ENCODE data around the gene TTLL9.
A peak's percentile ranks its signal among the peaks of the same experiment; 100 is the strongest.
"Not testable (repeated sequence)": the region's sequence is repeated elsewhere in the genome, so short reads cannot be mapped to it uniquely, and the experiment has no call there.

The TTLL9 gene, protein sequence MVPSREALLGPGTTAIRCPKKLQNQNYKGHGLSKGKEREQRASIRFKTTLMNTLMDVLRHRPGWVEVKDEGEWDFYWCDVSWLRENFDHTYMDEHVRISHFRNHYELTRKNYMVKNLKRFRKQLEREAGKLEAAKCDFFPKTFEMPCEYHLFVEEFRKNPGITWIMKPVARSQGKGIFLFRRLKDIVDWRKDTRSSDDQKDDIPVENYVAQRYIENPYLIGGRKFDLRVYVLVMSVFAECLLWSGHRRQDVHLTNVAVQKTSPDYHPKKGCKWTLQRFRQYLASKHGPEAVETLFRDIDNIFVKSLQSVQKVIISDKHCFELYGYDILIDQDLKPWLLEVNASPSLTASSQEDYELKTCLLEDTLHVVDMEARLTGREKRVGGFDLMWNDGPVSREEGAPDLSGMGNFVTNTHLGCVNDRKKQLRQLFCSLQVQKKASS

DNA sequence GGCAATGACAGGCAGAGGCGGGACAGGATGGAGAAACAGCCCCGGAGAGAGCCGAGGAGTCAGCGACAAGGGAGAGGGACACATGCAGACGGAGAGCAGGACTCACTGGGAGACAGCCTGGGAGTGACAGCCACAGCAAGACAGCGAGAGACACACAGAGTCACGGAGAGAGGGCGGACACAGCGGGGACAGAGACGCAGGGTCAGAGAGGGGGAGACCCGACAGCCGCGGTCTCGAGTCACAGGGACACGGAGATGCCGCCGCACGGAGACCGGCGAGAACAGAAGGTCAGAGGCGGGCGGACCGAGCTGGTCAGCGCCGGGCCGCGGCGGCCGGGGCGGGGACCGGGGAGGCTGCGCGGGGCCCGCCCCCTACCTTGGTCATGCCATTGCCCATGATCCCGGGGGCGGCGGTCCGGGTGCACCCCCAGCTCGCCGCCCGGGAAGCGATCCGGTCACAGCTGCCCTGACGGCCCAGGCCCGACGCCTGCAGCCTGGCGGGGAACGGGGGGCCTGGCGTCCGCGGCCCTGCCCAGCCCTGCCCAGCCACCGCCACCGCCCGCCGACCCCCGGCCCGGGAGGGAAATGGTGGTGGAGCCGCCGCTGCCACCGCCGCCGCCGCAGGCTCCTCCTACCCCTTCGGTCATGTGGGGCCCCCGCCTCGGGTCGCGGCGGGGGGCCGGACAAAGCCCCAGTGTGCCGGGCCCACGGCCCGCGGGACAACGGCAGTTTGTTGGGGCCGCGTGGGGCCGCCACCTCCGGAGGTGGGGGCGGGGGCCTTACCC is at the start of gene TTLL9, which contains the start of gene DUSP15:
Gene TTLL9, plus strand, starts transcription at position 693 of the 784 bp plus-strand sequence. CDS start 493 bp downstream, outside the sequence.
Gene DUSP15, minus strand, starts transcription at position 586 of the 784 bp plus-strand sequence. Its CDS starts 190 bp downstream, at position 396.
- DNase-seq (ENCODE audit: insufficient read length, low spot score) (peak; percentile 51), FAIRE-seq (peak; percentile 67)

DNA sequence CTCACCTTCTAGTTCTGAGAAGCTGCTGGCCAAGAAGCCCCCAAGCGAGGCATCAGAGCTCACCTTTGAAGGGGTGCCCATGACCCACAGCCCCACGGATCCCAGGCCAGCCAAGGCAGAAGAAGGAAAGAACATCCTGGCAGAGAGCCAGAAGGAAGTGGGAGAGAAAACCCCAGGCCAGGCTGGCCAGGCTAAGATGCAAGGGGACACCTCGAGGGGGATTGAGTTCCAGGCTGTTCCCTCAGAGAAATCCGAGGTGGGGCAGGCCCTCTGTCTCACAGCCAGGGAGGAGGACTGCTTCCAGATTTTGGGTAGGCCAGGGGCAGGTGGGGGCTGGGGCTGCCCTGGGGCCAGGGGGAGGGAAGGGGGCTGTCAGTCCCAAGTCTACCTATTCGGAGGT is 49.0 kb upstream of the TTLL9 start:
- no peak for DNase-seq (ENCODE audit: insufficient read length, low spot score)
- FAIRE-seq: no peak

DNA sequence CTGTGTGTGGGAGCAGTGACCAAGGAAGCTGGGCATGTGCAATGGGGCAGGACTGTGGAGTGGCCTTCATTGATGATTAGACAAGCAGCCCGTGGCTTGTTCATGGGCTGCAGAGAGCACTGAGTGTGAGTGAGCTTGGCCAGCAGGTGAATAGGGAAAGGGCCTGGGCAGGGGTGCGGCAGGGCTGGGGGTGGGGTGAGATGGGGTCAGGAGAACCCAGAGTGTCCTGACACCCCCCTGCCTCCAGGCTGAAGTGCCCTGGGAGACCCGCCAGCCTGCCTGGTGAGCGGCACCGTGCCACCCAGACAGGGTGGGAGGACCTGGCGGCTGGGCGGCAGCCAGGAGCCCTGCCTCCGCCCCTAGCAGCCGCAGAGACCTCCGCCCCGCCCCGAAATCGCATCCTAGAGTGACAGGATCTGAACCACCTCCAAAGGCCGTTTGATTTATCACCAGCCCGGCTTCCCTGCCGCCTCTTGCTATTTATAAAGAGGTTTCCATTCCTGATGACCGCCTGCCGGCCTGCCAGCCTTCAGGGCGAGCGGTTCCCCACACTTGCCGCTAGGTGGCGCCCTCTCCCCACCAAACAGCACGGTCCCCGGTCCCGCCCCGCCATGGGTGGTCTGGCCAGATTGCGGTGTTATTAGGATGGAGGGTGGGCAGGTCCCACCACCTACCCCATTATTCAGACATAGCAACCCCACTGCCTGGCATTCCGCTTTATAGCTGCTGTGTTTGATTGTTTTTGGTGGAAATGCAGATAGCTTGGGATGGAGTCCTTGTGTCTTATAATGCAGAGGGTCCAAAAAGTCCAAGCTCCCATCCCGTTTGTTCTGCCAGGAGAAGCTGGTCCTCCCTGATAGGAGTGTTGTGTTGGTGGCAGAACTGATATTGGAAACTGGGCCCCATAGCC is 47.8 kb upstream of the TTLL9 start:
- FAIRE-seq (peak; percentile 62), DNase-seq (ENCODE audit: insufficient read length, low spot score) (peak; percentile 86)

DNA sequence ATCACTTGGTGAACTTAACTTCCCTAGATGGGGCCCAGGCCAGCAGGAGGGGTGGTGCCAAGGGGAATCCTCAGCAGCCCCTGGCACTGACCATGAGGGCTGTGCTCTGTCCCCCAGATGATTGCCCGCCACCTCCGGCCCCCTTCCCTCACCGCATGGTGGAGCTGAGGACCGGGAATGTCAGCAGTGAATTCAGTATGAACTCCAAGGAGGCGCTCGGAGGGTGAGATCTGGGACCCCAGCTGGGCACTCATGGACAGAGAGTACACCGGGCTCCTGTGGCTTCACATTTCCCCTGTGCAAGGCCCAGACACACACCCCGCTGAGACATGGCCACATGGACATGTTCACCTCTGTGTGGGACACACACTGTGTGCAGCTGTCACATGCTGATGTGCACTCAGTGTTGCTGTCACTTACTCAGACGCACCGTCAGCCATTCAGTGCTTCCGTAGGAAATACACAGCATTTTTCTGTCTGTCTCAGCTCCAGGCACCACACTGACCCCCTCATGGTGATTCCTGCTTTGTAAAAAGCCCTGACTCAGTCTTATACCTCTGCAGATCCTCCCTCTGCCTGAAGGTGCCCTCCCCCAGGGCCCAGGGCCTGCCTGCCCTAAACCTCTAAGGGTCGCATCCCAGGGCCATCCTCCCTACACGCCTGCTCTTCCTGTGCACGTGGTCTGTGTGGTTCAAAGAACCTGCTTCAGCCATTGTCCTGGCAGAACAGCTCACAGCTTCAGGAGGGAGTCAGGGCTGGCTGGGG is 46.9 kb upstream of the TTLL9 start:
- DNase-seq (ENCODE audit: insufficient read length, low spot score): no peak
- no peak for FAIRE-seq

DNA sequence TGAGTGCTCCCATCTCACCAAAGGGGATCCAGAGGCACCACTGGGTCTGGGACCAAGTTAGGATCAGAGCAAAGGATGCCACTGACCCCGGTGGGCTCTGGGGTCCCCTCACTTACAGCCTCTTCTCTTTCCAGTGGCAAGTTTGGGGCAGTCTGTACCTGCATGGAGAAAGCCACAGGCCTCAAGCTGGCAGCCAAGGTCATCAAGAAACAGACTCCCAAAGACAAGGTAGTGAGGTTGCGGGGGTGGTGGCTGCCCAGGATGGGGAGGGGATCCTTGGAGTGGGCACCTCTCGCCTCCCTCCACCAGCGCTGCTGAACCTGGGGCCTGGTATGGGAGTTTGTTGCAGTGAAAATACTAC is 46.3 kb upstream of the TTLL9 start:
- FAIRE-seq: no peak
- DNase-seq (ENCODE audit: insufficient read length, low spot score): no peak

DNA sequence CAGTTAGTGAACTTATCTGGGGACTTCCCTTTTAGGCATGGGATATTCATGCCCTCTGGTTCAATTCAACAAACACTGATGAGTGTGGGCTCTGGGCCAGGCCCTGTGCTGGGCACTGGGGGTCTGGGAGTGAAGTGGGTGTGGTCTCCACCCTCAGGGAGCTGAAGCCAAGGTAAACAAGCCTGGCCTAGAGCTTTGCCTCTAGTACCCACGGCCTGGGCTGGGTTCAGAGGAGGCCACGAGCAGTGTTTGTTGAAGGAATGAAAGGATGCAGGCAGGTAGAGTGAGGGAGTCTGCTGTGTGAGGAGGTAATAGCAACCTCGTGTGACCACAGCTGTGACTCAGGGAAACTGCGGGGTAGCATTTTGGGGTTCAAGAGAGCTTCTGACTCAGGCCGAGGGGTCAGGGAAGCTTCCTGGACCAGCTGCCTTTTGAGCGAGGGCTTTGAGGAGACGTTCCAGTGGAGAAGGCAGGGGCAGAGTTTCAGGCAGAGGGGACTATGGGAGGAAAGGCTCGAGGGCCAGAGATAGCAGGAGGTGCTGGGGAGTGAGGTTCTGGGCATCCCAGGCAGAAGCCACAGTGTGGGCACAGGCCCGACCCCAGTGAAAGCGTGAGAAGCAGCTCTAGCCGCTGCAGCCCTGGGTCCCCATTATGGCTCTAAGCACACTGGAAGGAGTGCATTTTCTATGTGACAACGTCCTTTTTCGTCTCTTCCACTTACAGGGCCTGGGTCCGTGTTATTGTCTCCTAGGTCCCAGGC is 45.7 kb upstream of the TTLL9 start:
- DNase-seq (ENCODE audit: insufficient read length, low spot score): no peak
- FAIRE-seq: no peak

DNA sequence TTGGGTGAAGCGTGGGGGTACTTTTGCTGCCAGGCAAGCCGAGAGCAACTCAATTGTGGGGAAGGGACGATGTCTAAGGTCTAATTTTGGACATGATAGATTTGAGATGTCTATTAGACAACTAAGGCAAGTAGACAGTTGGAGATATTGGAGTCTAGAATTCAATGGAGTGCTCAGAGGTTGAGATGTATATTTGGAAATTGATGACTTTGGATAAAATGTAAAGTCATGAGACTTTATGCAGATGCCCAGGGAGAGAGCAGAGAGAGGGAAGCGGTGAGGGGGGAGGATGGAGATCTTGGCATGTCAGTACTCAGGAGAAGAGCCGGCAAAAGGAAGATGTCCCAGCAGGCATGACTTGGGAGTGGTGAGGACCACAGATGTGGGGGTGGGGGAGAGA is 44.4 kb upstream of the TTLL9 start:
- DNase-seq (ENCODE audit: insufficient read length, low spot score): no peak
- FAIRE-seq: no peak

DNA sequence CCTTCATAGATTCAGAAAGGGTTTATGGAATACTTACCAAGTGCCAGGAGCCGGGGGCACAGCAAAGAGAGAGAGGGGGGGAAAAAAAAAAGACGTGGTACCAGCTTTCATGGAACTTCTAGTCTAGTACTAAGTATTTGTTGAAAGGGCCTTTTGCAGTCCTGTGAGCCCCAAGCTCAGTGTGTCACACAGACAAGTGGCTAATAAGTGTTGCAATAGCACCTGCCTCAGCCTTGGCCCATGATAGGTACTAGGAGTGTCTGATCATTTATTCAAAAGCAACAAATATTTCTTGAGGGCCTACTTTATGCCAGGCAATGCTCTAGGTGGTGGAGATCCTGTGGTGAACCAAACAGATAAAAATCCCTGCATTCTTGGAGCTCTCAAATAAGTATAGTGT is 43.4 kb upstream of the TTLL9 start:
- FAIRE-seq (no peak), DNase-seq (ENCODE audit: insufficient read length, low spot score) (no peak)

DNA sequence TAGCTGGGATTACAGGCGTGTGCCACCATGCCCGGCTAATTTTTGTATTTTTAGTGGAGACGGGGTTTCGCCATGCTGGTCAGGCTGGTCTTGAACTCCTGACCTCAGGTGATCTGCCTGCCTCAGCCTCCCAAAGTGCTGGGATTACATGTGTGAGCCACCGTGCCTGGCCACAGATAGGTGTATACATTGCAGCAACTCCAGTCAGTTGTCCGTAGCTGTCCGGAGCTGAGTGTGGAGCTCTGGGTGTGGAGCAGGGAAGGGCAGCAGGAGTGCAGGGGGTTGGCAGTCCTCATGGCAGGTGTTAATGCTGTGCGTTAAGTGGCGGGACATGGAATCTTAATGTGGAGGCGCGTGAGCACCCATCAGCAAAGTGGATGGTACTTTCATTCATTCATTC is 42.4 kb upstream of the TTLL9 start:
- DNase-seq (ENCODE audit: insufficient read length, low spot score); FAIRE-seq: not testable (repeated sequence)

DNA sequence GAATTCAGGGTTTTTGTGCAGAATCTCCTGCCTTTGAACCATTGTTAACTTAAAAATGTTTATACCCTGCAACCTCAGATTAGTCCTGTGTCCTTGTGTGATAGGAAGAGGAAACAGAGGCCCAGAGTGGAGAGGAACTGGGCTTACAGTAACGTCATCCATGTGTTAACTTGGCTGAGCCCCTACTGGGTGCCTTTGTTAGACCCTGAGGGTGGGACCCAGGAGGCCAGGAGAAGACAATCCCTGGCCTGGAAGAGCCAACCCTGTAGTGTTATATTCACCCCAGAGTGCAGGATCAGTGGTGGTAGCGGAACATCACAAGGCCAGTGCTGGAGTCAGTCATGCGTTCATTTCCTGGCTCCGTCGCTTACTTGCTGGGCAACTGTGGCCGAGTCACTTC is 40.7 kb upstream of the TTLL9 start:
- DNase-seq (ENCODE audit: insufficient read length, low spot score) (no peak), FAIRE-seq (no peak)

DNA sequence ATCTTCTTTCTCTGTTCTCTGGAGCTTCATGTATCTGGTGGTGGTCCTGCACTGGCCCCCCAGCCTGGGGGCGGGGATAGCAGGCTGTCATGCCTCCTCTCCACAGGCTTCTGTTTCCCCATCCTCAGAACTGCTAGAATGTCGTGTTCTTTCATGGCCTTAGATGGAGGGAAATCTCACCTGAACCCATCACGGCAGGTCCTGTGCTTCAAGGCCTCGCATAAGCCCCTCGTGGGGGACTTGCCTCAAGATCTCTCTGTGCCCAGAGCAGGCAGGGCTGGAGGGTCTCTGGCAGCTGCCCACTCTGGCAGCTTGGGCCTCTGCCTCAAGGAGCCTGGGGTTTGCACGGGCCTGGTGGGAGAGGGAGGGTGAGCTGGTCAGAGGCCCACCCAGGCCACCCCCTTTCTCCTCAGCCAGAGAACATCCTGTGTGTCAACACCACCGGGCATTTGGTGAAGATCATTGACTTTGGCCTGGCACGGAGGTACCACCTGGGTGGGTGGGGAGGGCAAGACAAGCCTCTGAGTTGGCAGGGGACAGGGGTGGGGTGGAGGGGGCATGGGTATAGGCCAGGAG is 39.9 kb upstream of the TTLL9 start:
- no peak for FAIRE-seq
- DNase-seq (ENCODE audit: insufficient read length, low spot score): no peak

DNA sequence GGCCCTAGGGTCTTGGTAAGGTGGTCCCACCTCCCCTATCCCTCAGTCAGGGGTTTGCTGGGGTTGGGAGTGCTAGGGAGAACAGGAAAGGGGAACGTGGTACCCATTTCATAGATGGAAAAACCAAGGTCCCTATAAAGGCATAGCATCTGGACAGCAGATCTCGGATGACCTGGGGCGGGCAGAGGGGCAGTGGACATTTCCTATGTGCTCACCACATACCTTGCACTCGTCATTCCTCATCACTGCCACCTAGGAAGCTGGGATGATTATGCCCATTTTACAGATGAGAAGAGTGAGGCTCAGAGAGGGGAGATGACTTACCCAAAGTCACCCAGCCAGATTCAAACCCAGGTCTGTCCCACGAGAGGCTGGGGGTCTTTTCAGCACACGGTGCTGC is 39.2 kb upstream of the TTLL9 start:
- FAIRE-seq (no peak), DNase-seq (ENCODE audit: insufficient read length, low spot score) (no peak)

DNA sequence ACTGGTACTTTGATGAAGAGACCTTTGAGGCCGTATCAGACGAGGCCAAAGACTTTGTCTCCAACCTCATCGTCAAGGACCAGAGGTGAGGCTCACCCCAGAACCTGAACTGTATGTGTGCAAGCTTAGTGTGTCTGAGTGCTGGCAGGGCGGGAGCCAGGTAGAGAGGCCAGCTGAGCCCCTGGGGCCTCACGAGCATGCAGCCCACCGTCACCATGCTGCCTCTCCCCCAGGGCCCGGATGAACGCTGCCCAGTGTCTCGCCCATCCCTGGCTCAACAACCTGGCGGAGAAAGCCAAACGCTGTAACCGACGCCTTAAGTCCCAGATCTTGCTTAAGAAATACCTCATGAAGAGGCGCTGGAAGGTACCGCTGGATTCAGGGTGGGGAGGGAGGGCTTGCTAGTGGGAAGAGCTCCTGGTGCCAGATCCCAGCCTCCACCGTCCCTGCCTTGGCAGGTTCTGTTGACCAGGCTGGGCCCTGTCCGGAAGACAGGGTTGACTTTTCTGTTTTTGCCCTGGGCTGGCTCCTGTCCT is 38.6 kb upstream of the TTLL9 start:
- no peak for DNase-seq (ENCODE audit: insufficient read length, low spot score)
- FAIRE-seq: no peak

DNA sequence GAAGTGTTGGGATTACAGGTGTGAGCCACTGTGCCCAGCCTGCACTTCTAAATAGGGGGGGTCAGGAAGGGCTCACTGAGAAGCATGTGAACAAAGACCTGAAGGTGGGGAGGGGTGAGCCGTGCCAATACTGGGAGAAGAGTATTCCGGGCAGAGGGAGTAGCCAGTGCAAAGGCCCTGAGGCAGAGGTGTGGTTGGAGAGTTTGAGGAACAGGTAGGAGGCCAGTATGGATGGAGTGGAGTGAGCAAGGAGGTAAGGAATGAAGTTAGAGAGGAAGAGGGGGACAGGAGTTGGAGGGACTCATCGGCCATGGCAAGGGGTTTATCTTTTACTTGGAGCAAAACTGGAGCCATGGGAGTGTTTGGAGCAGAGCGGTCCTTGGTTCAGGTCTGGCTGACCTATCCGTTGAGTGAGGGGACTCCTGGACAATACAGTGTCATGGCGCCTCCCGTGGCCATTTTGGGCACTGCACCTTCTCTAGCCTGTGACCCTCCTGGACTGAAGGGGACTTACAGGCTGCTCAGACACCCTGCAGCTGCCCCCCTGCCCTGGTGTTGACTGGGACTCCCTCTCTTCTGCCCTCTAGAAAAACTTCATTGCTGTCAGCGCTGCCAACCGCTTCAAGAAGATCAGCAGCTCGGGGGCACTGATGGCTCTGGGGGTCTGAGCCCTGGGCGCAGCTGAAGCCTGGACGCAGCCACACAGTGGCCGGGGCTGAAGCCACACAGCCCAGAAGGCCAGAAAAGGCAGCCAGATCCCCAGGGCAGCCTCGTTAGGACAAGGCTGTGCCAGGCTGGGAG is 37.1 kb upstream of the TTLL9 start:
- DNase-seq (ENCODE audit: insufficient read length, low spot score): peak; percentile 73
- FAIRE-seq: no peak

DNA sequence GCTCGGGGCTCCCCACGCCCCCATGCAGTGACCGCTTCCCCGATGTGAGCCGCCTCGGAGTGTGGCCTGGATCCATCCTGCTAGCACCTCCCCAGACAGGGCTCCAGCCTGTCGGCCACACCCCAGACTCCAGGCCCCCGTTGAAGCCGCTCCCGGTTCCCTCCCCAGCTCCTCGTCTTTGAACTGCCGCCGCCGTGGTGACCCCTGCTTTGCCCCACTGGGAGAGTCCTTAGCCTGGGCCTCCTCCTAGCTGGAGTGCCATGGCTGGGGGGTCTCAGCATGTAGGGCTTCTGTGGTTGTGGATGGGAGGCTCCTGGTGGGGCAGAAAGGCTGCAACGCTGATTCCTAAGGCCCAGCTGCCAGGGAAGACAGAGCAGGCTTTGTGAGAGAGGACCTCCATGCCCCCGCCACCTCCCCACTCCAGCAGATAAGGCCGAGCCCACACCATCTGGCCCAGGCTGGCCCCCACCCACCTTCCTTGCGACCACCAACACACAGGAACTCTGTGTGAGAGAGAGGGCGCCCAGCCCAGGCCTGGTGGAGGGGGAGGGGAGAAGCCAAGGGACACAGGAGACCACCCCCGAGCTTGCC is 36.4 kb upstream of the TTLL9 start:
- DNase-seq (ENCODE audit: insufficient read length, low spot score) (no peak), FAIRE-seq (no peak)

DNA sequence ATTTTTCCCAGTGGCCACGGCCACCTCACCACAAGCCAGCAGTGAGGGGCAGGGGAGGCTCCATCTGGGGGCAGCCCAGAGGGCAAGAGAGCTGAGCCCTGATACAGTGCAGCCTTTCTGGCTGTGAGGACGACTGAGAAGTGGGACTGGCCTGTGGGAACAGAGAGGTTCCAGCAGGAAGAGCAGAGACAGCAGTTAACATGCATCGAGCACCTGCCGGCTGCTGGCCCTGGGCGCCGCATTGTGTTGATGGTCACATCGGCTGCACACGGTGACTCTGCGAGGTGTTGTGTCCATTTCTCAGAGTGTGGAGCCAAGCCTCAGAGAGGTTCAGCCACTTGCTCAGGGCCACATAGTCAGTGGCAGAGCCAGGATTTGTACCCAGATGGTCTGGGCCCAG is 34.9 kb upstream of the TTLL9 start:
- no peak for FAIRE-seq
- DNase-seq (ENCODE audit: insufficient read length, low spot score): no peak

DNA sequence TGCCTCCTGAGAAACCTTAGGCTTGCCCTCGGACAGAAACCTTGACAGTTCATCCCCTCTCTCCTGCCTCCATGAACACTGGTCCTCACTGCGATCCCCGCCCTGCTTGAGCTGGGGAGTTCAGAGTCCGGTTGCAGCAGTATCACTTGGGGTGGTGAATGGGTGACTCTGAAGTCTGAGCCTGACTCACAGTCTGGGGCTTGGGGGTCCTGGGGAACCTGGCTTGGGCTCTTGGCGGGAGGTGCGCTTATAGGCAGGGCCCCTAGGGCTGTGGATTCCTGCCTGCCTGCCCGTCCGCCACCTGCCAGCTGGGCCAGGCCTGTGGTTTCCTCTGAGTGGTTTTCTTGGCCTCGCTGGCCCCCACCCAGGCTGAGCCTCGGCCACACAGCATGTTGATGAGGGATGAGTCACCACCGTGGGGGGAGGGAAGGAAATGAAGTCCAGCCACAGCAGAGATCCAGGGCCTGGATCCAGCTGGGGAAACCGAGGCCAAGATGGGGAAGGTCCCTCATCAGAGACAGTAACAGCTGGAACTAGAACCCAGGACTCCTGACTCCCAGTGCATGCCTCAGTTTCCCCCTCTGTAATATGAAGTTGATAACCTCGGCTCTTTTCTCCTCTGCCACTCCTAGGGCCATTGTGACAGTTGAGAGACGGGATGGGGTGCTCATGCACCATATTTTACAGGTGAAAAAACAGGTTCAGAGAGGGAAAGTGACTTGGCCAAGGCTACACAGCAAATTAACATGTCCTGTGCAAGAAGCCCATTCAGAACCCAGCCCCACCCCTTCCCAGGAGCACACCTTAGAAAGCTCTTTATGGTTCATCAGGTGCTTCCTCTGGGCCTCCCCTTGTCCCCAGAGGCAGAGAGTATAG is 34.2 kb upstream of the TTLL9 start:
- FAIRE-seq: peak; percentile 97
- DNase-seq (ENCODE audit: insufficient read length, low spot score): peak; percentile 96

All from HTR-8/SVneo (cell line).